Psoas muscle (tissue), 8 donors: ENCODE results near the gene ACSL6. TPM values are rescaled to one million over a fixed set of nuclear protein-coding genes. Genes with fewer than 3 reads are reported as not detected.
A peak's percentile ranks its signal among the peaks of the same experiment; 100 is the strongest.

Experiments used
- ATAC-seq, 4 donors: fragments of 200-7000 bp; cut with Tn5 transposase; one replicate each; pipeline ENCODE4 v1.9.1; 2020; ENCODE audit warnings: moderate library complexity in 3 of 4, mild to moderate bottlenecking in 2 of 4
- DNase-seq, 2 donors: peaks; one replicate each; pipeline ENCODE4 v3.0.0-alpha.2; 2020
- H3K27ac ChIP-seq: fragments of 200-600 bp; one replicate; pipeline ENCODE4 v1.8.0; 2022
- H3K27me3 ChIP-seq, 3 donors: fragments of 200-600 bp in 1 of 3; one replicate each; pipeline versions ENCODE4 v1.6.1 to v1.8.0; 2013 to 2022; ENCODE audit warnings: low read length in 2 of 3, mild to moderate bottlenecking in 2 of 3, moderate library complexity in 1 of 3; ENCODE audit not compliant: insufficient read depth in 3 of 3
- H3K36me3 ChIP-seq, 2 donors: fragments of 200-600 bp in 1 of 2; one replicate each; pipeline versions ENCODE4 v1.6.1 to v1.8.0; 2013 to 2022; ENCODE audit warnings: low read depth in 1 of 2, mild to moderate bottlenecking in 1 of 2, moderate library complexity in 1 of 2; ENCODE audit not compliant: insufficient read depth in 1 of 2
- H3K4me1 ChIP-seq: fragments of 200-600 bp; one replicate; pipeline ENCODE4 v1.8.0; 2022
- H3K4me3 ChIP-seq: fragments of 200-600 bp; one replicate; pipeline ENCODE4 v1.8.0; 2022; ENCODE audit warnings: mild to moderate bottlenecking
- H3K9me3 ChIP-seq: fragments of 200-600 bp; one replicate; pipeline ENCODE4 v1.8.0; 2022
- CTCF ChIP-seq: fragments of 200-600 bp; IDR thresholded peaks from one replicate; pipeline ENCODE4 v1.8.0; 2022; ENCODE audit warnings: antibody characterized with exemption
- WGBS, 3 donors: extraction: QIAGEN DNeasy Blood & Tissue Kit; methylation state at CpG; one replicate each; pipeline versions ENCODE4 v1.1.6 to v1.1.7; 2013; 5-methylcytosine and 5-hydroxymethylcytosine counted together
- intact Hi-C, 2 donors: fragments of 100-400 bp; cut with DNase I; formaldehyde crosslinking; loops; one replicate each; pipeline versions ENCODE4 v1.11.0 to v1.14.2; 2022
- polyA plus RNA-seq, 3 donors: library from polyadenylated mRNA; stranded (reverse); fragments of 200-250 nt; gene quantifications; one replicate each; pipeline ENCODE4 v1.2.3, GENCODE V29; 2013
- total RNA-seq, 4 donors: library from RNA; stranded (reverse); fragmentation: NEBNext Ultra II Directional in 2 of 4; extraction: Animal tissue kit (Norgen Biotek cat#: 25700) in 2 of 4; gene quantifications; one replicate each; pipeline versions ENCODE4 v1.2.1 to v1.2.4, GENCODE V29; 2021 to 2023
- donor health status: healthy with polysubstance abuse.
- donor health status: DM: no; HTN: no; CAD: no; lungs with moderate emphysema.
- donor health status: Bipolar disorder and iron deficiency.
- donor health status: healthy.
- donor health status: DM: yes; HTN: yes; CAD: no.
- donor health status: DM: no; HTN: no; CAD: no.
- donor health status: DM: no; HTN: no; CAD: no.
- donor health status: DM: yes; HTN: yes; CAD: no.

Gene ACSL6
- total and polyA plus RNA-seq, 7 donors = 0.12 to 2.2 (median 0.52) TPM

- Histone ChIP-seq H3K9me3 (no peaks in the 10 kb centered on the region), H3K4me3 (no peak overlapping the region), H3K27me3 (no peaks in the 10 kb centered on the region), H3K27ac (no peak overlapping the region), H3K4me1 (no peaks in the 10 kb centered on the region), H3K36me3 (no peaks in the 10 kb centered on the region)
- no peak for TF ChIP-seq CTCF
- ATAC-seq (peak in 1 of 4 donors; percentile 7), DNase-seq (peak in 1 of 2 donors; percentile 38)
- WGBS, 3 donors = 71 to 86% (median 80%) methylated on average over 7 of the region's 7 CpGs
- intact Hi-C loops = no loop called here
Measured at GRCh38 chr5:131994533-131995226, 16.8 kb downstream of the ACSL6 start.

- Histone ChIP-seq H3K4me3 (no peak overlapping the region), H3K27me3 (no peaks in the 10 kb centered on the region), H3K9me3 (no peaks in the 10 kb centered on the region), H3K4me1 (no peaks in the 10 kb centered on the region), H3K27ac (no peak overlapping the region), H3K36me3 (no peaks in the 10 kb centered on the region)
- ATAC-seq (no peak), DNase-seq (no peak)
- no peak for TF ChIP-seq CTCF
- intact Hi-C loops = no loop called here
- WGBS, 3 donors = 78 to 87% (median 80%) methylated on average over 7 of the region's 7 CpGs
Measured at GRCh38 chr5:131994090-131994489, 17.4 kb downstream of the ACSL6 start.

GRCh38 chr5:131993676-131994075, 17.8 kb downstream of the ACSL6 start:
- DNase-seq (no peak), ATAC-seq (no peak)
- Histone ChIP-seq H3K4me1 (no peaks in the 10 kb centered on the region), H3K36me3 (no peaks in the 10 kb centered on the region), H3K9me3 (no peaks in the 10 kb centered on the region), H3K27ac (no peak overlapping the region), H3K4me3 (no peak overlapping the region), H3K27me3 (no peaks in the 10 kb centered on the region)
- TF ChIP-seq CTCF = no peak
- WGBS, 3 donors = 86 to 93% (median 91%) methylated on average over 4 of the region's 4 CpGs
- intact Hi-C loops = no loop called here

- Histone ChIP-seq H3K27me3 (no peaks in the 10 kb centered on the region), H3K4me1 (no peaks in the 10 kb centered on the region), H3K36me3 (no peaks in the 10 kb centered on the region), H3K4me3 (no peak overlapping the region), H3K9me3 (no peaks in the 10 kb centered on the region), H3K27ac (no peak overlapping the region)
- intact Hi-C loops = no loop called here
- DNase-seq (no peak), ATAC-seq (no peak)
- no peak for TF ChIP-seq CTCF
- 73 to 78% (median 78%) methylated on average over 5 of the region's 5 CpGs for WGBS, 3 donors
Measured at GRCh38 chr5:131992370-131992769, 19.1 kb downstream of the ACSL6 start.
